Mucosa of gallbladder (tissue), 1 donor: Measurements from ENCODE around the gene EXOC2. TPM values are rescaled to one million over a fixed set of nuclear protein-coding genes. Genes with fewer than 3 reads are reported as not detected.
"Not testable (repeated sequence)": the region's sequence is repeated elsewhere in the genome, so short reads cannot be mapped to it uniquely, and the experiment has no call there.

Experiments
- DNase-seq: peaks from one replicate; pipeline ENCODE4 v3.0.0-alpha.2; 2020; ENCODE audit warnings: low spot score
- total RNA-seq: library from RNA; stranded (reverse); gene quantifications from one replicate; pipeline ENCODE4 v1.2.1, GENCODE V29; 2021
- donor health status: DM: no; HTN: no; CAD: no.

EXOC2 gene
- total RNA-seq, 1 donor from 2014 or later: 20.7 TPM

GRCh38 chr6:680251-680650, 12.7 kb downstream of the EXOC2 start:
- no peak for DNase-seq

- no peak for DNase-seq
Measured at GRCh38 chr6:679282-679681, 13.7 kb downstream of the EXOC2 start.

GRCh38 chr6:678520-678919, 14.4 kb downstream of the EXOC2 start:
- no peak for DNase-seq

GRCh38 chr6:677919-678318, 15.0 kb downstream of the EXOC2 start:
- DNase-seq: no peak

GRCh38 chr6:674956-675355, 18.0 kb downstream of the EXOC2 start:
- no peak for DNase-seq

- no peak for DNase-seq
Measured at GRCh38 chr6:674406-674805, 18.5 kb downstream of the EXOC2 start.

- DNase-seq: no peak
Measured at GRCh38 chr6:667253-667927, 25.5 kb downstream of the EXOC2 start.

GRCh38 chr6:665403-666267, 27.3 kb downstream of the EXOC2 start:
- no peak for DNase-seq

- DNase-seq: not testable (repeated sequence)
Measured at GRCh38 chr6:663788-664187, 29.2 kb downstream of the EXOC2 start.

- no peak for DNase-seq
Measured at GRCh38 chr6:659716-660581, 33.0 kb downstream of the EXOC2 start.

- no peak for DNase-seq
Measured at GRCh38 chr6:658244-658643, 34.7 kb downstream of the EXOC2 start.

GRCh38 chr6:657743-658142, 35.2 kb downstream of the EXOC2 start:
- no peak for DNase-seq

- DNase-seq: no peak
Measured at GRCh38 chr6:656460-657252, 36.3 kb downstream of the EXOC2 start, which contains the start of gene HUS1B. TSS of gene HUS1B (minus strand) at chr6:657100. CDS start at chr6:656944, 156 bp downstream.

- no peak for DNase-seq
Measured at GRCh38 chr6:654136-654535, 38.8 kb downstream of the EXOC2 start.

- no peak for DNase-seq
Measured at GRCh38 chr6:652865-653264, 40.1 kb downstream of the EXOC2 start.

- DNase-seq: no peak
Measured at GRCh38 chr6:650098-650497, 42.8 kb downstream of the EXOC2 start.

- no peak for DNase-seq
Measured at GRCh38 chr6:642805-643204, 50.1 kb downstream of the EXOC2 start.

- no peak for DNase-seq
Measured at GRCh38 chr6:641225-641985, 51.5 kb downstream of the EXOC2 start.

- no peak for DNase-seq
Measured at GRCh38 chr6:636488-636887, 56.5 kb downstream of the EXOC2 start.

GRCh38 chr6:635233-635632, 57.7 kb downstream of the EXOC2 start:
- no peak for DNase-seq

- no peak for DNase-seq
Measured at GRCh38 chr6:633611-634010, 59.3 kb downstream of the EXOC2 start.
